Stimulated activated naive B cell treated with anti-CD40 and anti-IgM and Interleukin-4, amounts not matched to agents 10 μg/mL and 1 μg/mL and 100 μg/mL, for 72 hours (primary cell): ENCODE results near the gene AGAP1.

Experiments used
- ATAC-seq, 2 donors: fragments of 150-1000 bp; cut with Tn5 transposase; replicated peaks; 2 replicates each; pipeline ENCODE4 v1.10.0; 2021; ENCODE audit warnings: moderate library complexity in 1 of 2
- DNase-seq: peaks from one replicate; pipeline ENCODE4 v3.0.0; 2021
- H3K27ac Mint-ChIP-seq: one replicate; pipeline ENCODE4 v1.8.0; 2022; ENCODE audit warnings: mild to moderate bottlenecking, mixed read lengths
- H3K27me3 Mint-ChIP-seq, 2 donors: one replicate each; pipeline ENCODE4 v1.8.0; 2022; ENCODE audit warnings: mixed read lengths in 2 of 2
- H3K36me3 Mint-ChIP-seq, 2 donors: one replicate each; pipeline ENCODE4 v1.8.0; 2022; ENCODE audit warnings: mixed read lengths in 2 of 2, mild to moderate bottlenecking in 1 of 2
- H3K4me1 Mint-ChIP-seq, 2 donors: one replicate each; pipeline ENCODE4 v1.8.0; 2022; ENCODE audit warnings: mixed read lengths in 2 of 2, mild to moderate bottlenecking in 1 of 2
- H3K4me3 Mint-ChIP-seq, 2 donors: one replicate each; pipeline ENCODE4 v1.8.0; 2022; ENCODE audit warnings: mild to moderate bottlenecking in 2 of 2, mixed read lengths in 2 of 2, moderate library complexity in 1 of 2
- H3K9me3 Mint-ChIP-seq, 2 donors: one replicate each; pipeline ENCODE4 v1.8.0; 2022; ENCODE audit warnings: mixed read lengths in 2 of 2, mild to moderate bottlenecking in 1 of 2

AGAP1 gene

DNA sequence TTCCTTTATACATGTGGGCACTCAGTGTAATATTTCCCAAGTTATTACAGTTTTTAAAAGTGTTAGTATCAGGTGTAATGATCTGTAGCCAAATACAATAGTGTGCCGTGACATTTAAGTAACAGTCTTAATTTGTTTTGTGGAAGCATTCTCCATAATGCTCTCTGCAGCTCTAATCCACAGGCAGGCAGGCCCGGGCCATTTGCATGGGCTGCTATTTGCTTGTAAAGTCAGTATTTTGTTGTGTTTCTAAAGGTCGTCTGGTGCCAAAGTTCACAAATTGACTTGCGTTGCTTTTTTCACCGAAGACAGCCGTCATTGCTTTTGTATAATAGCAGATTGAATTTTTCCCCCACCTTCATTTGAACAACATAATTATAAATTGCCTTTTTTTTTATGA lies 521.3 kb downstream of the AGAP1 start:
- Mint-ChIP-seq H3K4me3 (no peak overlapping the region), H3K4me1 (no peaks in the 10 kb centered on the region), H3K9me3 (peaks cover 0 to 5% of the 10 kb centered on the region in 2 donors), H3K27me3 (peaks cover 9 to 10% of the 10 kb centered on the region in 2 donors), H3K36me3 (no peaks in the 10 kb centered on the region), H3K27ac (no peak overlapping the region)
- DNase-seq (no peak), ATAC-seq (no peak)

DNA sequence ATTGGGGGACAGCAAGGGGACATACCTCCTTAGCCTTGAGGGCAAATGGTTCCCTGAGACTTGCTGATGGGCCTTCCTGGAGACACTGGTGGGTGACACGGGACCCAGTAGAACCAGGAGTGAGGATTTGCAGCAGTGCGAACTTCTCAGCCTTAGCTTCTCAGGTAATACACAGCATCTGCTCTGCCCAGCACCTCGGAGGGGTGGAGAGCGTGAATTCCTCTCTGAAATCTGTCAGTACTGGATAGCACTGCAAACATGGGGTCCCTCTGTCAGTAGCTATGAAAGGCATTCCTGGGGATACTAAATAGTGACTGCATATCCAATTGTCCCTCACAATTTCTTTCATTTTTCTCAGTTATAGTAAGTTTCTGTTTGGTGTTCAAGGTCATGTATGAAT lies 522.7 kb downstream of the AGAP1 start:
- peaks cover 0 to 5% of the 10 kb centered on the region in 2 donors for H3K9me3 Mint-ChIP-seq
- DNase-seq: no peak
- H3K4me3 Mint-ChIP-seq: no peak overlapping the region
- no peaks in the 10 kb centered on the region for H3K36me3 Mint-ChIP-seq
- H3K27me3 Mint-ChIP-seq: peaks cover 9 to 10% of the 10 kb centered on the region in 2 donors
- no peak for ATAC-seq
- H3K27ac Mint-ChIP-seq: no peak overlapping the region
- no peaks in the 10 kb centered on the region for H3K4me1 Mint-ChIP-seq

DNA sequence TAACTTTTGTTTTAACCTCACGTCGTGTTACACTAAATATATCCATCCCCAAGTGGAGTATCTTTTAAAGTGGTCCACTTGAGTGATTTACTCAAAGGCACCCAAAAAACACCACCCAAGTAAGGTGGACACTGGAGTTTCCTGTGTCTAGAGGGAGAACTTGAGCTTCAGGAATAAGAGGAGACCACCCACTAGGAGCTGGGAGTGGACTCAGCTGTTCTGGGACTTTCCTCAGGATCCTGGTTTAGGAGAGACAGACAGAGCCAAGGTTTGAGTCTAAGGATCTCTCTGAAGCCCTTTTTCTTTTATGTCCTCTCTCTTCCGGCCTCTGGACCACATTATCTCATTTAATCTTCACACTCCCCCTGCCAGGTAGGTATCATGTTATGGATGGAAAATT lies 523.6 kb downstream of the AGAP1 start:
- ATAC-seq (no peak), DNase-seq (no peak)
- Mint-ChIP-seq H3K4me1 (no peaks in the 10 kb centered on the region), H3K4me3 (no peak overlapping the region), H3K27ac (no peak overlapping the region), H3K36me3 (no peaks in the 10 kb centered on the region), H3K27me3 (peaks cover 9 to 10% of the 10 kb centered on the region in 2 donors), H3K9me3 (peaks cover 0 to 5% of the 10 kb centered on the region in 2 donors)

DNA sequence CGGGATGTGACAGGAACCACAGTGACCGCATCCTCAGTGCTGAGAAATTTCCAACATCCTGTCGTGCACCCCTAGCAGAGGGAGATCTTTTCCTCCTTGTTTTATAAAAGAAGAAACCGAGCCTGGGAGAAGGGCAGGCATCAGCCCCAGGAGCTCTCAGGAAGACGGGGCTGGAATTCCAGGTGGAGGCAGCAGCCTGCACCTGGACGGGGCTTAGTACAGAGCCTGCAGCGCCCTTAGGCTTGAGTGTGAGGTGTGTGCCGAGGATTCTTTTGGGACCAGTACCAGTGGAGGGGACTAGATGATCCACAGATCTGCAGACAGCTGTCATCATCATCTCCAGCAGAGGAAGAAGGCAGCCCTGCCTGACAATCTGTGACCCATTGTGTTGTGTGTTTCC lies 525.6 kb downstream of the AGAP1 start:
- H3K9me3 Mint-ChIP-seq: peaks cover 0 to 5% of the 10 kb centered on the region in 2 donors
- ATAC-seq (no peak), DNase-seq (no peak)
- H3K4me1 Mint-ChIP-seq: no peaks in the 10 kb centered on the region
- H3K4me3 Mint-ChIP-seq: no peak overlapping the region
- H3K36me3 Mint-ChIP-seq: no peaks in the 10 kb centered on the region
- H3K27ac Mint-ChIP-seq: no peak overlapping the region
- peaks cover 8 to 10% of the 10 kb centered on the region in 2 donors for H3K27me3 Mint-ChIP-seq

GRCh38 chr2:236021499-236022057 lies 527.7 kb downstream of the AGAP1 start:
- Mint-ChIP-seq H3K4me1 (no peaks in the 10 kb centered on the region), H3K36me3 (no peaks in the 10 kb centered on the region)

GRCh38 chr2:236022128-236022527 lies 528.3 kb downstream of the AGAP1 start:
- DNase-seq (no peak), ATAC-seq (no peak)
- no peak overlapping the region for H3K4me3 Mint-ChIP-seq
- H3K27me3 Mint-ChIP-seq: no peaks in the 10 kb centered on the region
- no peaks in the 10 kb centered on the region for H3K9me3 Mint-ChIP-seq
- H3K4me1 Mint-ChIP-seq: no peaks in the 10 kb centered on the region
- no peak overlapping the region for H3K27ac Mint-ChIP-seq
- H3K36me3 Mint-ChIP-seq: no peaks in the 10 kb centered on the region

More at GRCh38 chr2:236021499-236022057, 527.7 kb downstream of the AGAP1 start:
- DNase-seq (no peak), ATAC-seq (no peak)
- no peak overlapping the region for H3K27ac Mint-ChIP-seq
- no peaks in the 10 kb centered on the region for H3K27me3 Mint-ChIP-seq
- no peak overlapping the region for H3K4me3 Mint-ChIP-seq
- H3K9me3 Mint-ChIP-seq: no peaks in the 10 kb centered on the region

GRCh38 chr2:236025892-236026291 lies 532.0 kb downstream of the AGAP1 start:
- ATAC-seq (no peak), DNase-seq (no peak)
- Mint-ChIP-seq H3K9me3 (peaks cover 3 to 5% of the 10 kb centered on the region in 2 donors), H3K36me3 (no peaks in the 10 kb centered on the region), H3K27me3 (no peaks in the 10 kb centered on the region), H3K4me3 (no peak overlapping the region), H3K27ac (no peak overlapping the region), H3K4me1 (no peaks in the 10 kb centered on the region)

- Mint-ChIP-seq H3K27ac (no peak overlapping the region), H3K9me3 (peaks cover 6 to 8% of the 10 kb centered on the region in 2 donors), H3K4me1 (no peaks in the 10 kb centered on the region), H3K27me3 (no peaks in the 10 kb centered on the region), H3K36me3 (no peaks in the 10 kb centered on the region), H3K4me3 (no peak overlapping the region)
- ATAC-seq (no peak), DNase-seq (no peak)
Observed at GRCh38 chr2:236026841-236027240, 533.0 kb downstream of the AGAP1 start.

GRCh38 chr2:236028066-236028465 lies 534.2 kb downstream of the AGAP1 start:
- Mint-ChIP-seq H3K27ac (no peak overlapping the region), H3K4me1 (no peaks in the 10 kb centered on the region), H3K4me3 (no peak overlapping the region), H3K9me3 (peaks cover 7 to 8% of the 10 kb centered on the region in 2 donors), H3K27me3 (peaks cover 0 to 4% of the 10 kb centered on the region in 2 donors), H3K36me3 (no peaks in the 10 kb centered on the region)
- ATAC-seq (no peak), DNase-seq (no peak)

DNA sequence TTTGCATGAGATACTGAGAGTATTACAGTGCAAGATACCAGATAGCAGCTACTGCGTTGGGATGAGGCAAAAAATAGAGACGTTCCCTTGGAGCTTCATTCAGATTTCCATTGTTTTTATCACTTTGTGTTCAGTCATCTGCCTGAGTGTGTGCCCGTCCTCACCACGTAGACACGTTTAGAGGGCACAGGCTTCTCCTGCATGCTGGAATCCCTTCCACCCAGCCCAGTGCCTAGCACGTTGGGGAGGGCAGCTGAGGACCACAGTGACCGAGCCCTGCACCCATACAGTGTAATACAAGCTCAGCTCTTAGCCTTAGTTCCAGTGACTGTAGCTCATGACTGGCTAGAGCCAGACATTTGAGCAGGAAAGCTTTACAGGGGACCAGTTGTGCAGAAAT lies 539.6 kb downstream of the AGAP1 start:
- ATAC-seq: no peak
- Mint-ChIP-seq H3K4me3 (no peak overlapping the region), H3K4me1 (no peaks in the 10 kb centered on the region), H3K27me3 (peaks cover 0 to 10% of the 10 kb centered on the region in 2 donors), H3K36me3 (no peaks in the 10 kb centered on the region), H3K27ac (no peak overlapping the region), H3K9me3 (peaks cover 7 to 8% of the 10 kb centered on the region in 2 donors)
- no peak for DNase-seq

- no peak overlapping the region for H3K27ac Mint-ChIP-seq
- H3K4me1 Mint-ChIP-seq: no peaks in the 10 kb centered on the region
- H3K27me3 Mint-ChIP-seq: peaks cover 0 to 10% of the 10 kb centered on the region in 2 donors
- DNase-seq (no peak), ATAC-seq (no peak)
- no peak overlapping the region for H3K4me3 Mint-ChIP-seq
- no peaks in the 10 kb centered on the region for H3K36me3 Mint-ChIP-seq
- H3K9me3 Mint-ChIP-seq: peaks cover 7 to 8% of the 10 kb centered on the region in 2 donors
Observed at GRCh38 chr2:236034974-236035373, 541.1 kb downstream of the AGAP1 start.

DNA sequence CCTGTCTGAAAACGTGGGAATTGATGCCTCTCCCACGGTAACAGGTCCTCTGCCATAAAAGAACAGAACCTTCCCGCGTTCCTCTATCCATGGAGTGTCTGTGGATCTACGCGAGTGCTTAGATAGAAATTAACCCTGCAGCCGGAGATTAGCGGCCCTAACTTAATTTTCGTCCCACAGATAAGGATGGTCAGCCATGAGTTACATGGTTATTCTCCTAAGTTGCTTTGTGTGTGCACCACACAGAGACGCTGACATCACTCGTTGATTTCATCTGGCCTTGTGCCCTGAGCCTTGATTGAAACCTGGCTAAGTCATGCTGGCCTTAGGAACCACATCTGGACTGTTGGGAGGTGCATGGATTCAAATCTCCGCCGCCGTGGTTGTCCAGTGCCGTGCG lies 542.2 kb downstream of the AGAP1 start:
- Mint-ChIP-seq H3K4me3 (no peak overlapping the region), H3K9me3 (peaks cover 1 to 2% of the 10 kb centered on the region in 2 donors), H3K27ac (no peak overlapping the region), H3K36me3 (no peaks in the 10 kb centered on the region), H3K27me3 (peaks cover 0 to 10% of the 10 kb centered on the region in 2 donors), H3K4me1 (no peaks in the 10 kb centered on the region)
- DNase-seq (no peak), ATAC-seq (no peak)

DNA sequence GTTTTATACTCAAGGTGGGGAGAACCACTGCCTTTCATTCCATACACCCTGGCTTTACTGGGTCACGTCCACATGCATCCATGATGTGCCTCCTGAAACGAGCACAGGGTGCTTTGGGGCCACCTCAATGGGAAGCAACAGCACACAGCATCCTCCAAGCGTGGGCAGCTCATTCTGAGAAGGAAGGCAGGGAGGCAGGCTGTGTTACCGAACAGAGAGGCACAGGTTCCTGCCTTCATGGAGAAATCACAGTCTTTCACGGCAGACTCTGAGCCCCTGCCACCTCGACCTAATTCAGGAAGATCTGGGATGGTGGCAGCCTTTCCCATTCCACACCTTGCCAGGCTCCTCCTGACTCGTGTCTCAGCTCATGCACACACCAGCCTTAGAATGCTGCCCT lies 544.3 kb downstream of the AGAP1 start:
- Mint-ChIP-seq H3K27ac (no peak overlapping the region), H3K9me3 (no peaks in the 10 kb centered on the region), H3K4me1 (no peaks in the 10 kb centered on the region), H3K4me3 (no peak overlapping the region), H3K27me3 (peaks cover 0 to 9% of the 10 kb centered on the region in 2 donors), H3K36me3 (no peaks in the 10 kb centered on the region)
- ATAC-seq: no peak
- no peak for DNase-seq

GRCh38 chr2:236040600-236041328 lies 546.9 kb downstream of the AGAP1 start:
- DNase-seq: no peak
- Mint-ChIP-seq H3K4me3 (no peak overlapping the region), H3K36me3 (no peaks in the 10 kb centered on the region), H3K4me1 (no peaks in the 10 kb centered on the region), H3K27ac (no peak overlapping the region), H3K9me3 (no peaks in the 10 kb centered on the region), H3K27me3 (peaks cover 0 to 3% of the 10 kb centered on the region in 2 donors)
- no peak for ATAC-seq

DNA sequence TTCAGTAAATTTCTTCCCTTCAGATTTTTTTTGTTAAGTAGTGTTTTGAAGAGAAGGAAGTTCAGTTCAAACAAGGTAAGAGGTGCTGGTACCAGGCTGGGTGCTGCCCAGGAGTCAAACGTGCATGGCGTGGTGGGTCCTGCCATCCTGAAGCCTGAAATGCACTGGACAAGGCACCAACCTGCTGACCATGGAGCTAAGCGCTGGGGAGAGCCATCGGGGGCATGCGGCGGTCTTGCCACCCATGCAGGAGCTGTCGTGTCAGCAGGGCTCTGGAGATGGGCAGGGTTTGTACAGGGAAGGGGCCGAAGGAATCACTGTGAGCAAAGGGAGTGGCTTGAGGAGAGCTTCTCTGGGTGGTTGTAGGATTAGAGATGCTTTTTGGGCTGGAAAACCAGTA lies 547.8 kb downstream of the AGAP1 start:
- Mint-ChIP-seq H3K36me3 (no peaks in the 10 kb centered on the region), H3K27ac (no peak overlapping the region), H3K9me3 (peaks cover 0 to 1% of the 10 kb centered on the region in 2 donors), H3K4me1 (no peaks in the 10 kb centered on the region), H3K27me3 (peaks cover 0 to 3% of the 10 kb centered on the region in 2 donors), H3K4me3 (no peak overlapping the region)
- ATAC-seq (no peak), DNase-seq (no peak)
